WTC11 (cell line): ENCODE data around the gene PRRG2.

Experiments used
- CBFB ChIP-seq: sonication (generic); formaldehyde crosslinking; IDR thresholded peaks from 2 replicates; pipeline ENCODE4 v1.8.1; 2022; ENCODE audit warnings: mild to moderate bottlenecking, low read depth, missing genetic modification reagents
- GRHL2 ChIP-seq: fragments of 250-450 bp; sonication (Bioruptor Pico); IDR thresholded peaks from 2 replicates; pipeline ENCODE4 v1.8.0; 2022; ENCODE audit warnings: mild to moderate bottlenecking, moderate library complexity; ENCODE audit not compliant: insufficient replicate concordance, severe bottlenecking
- MAX ChIP-seq: sonication (generic); formaldehyde crosslinking; IDR thresholded peaks from 2 replicates; pipeline ENCODE4 v1.8.0; 2022; ENCODE audit warnings: mild to moderate bottlenecking, missing genetic modification reagents
- NFE2L1 ChIP-seq: sonication (generic); formaldehyde crosslinking; IDR thresholded peaks from 2 replicates; pipeline ENCODE4 v1.8.1; 2023; ENCODE audit warnings: missing genetic modification reagents
- TF ChIP-seq, protein P1 (sequence below): fragments of 200-600 bp; IDR thresholded peaks from 2 replicates; pipeline ENCODE4 v1.8.0; 2022; ENCODE audit warnings: antibody characterized with exemption

DNA sequence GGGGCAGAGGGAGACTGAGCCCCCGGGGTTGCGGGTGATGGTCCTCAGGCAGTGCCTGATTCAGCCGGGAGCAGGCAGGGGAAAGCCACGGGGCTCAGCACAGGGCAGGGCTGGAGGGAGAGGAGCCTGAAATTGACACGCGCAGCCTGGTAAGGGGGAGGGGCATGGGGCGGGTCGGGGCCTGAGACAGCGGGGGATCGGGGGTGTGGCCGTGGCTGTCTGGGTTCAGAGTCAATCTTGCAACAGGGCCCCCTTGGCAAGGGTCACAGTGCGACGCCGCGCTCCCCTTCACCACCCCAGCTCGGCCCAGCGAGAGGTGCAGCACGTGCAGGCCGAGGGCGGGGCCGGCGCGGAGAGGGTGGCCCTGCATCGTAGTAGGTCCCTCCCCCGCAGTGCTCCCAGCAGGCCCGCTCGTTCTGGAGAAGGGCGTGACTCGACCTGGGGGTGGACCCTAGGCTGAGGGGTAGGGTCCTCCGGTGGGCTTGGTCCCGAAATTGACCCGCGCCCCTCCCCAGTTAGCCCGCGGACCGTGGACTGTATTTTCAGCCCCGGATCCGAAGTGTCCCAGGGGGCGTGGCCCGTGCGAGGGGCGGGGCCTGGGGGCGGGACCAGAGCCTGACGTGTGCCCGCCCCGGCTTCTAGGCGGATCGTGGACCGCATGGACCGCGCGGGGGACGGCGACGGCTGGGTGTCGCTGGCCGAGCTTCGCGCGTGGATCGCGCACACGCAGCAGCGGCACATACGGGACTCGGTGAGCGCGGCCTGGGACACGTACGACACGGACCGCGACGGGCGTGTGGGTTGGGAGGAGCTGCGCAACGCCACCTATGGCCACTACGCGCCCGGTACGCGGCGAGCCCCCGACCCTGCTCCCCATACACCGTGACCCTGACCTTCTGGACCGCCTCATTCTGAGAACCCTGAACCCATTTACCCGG lies 47.3 kb upstream of the PRRG2 start:
- TF ChIP-seq, protein P1, sequence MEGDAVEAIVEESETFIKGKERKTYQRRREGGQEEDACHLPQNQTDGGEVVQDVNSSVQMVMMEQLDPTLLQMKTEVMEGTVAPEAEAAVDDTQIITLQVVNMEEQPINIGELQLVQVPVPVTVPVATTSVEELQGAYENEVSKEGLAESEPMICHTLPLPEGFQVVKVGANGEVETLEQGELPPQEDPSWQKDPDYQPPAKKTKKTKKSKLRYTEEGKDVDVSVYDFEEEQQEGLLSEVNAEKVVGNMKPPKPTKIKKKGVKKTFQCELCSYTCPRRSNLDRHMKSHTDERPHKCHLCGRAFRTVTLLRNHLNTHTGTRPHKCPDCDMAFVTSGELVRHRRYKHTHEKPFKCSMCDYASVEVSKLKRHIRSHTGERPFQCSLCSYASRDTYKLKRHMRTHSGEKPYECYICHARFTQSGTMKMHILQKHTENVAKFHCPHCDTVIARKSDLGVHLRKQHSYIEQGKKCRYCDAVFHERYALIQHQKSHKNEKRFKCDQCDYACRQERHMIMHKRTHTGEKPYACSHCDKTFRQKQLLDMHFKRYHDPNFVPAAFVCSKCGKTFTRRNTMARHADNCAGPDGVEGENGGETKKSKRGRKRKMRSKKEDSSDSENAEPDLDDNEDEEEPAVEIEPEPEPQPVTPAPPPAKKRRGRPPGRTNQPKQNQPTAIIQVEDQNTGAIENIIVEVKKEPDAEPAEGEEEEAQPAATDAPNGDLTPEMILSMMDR, result no peak
- TF ChIP-seq CBFB (no peak), NFE2L1 (no peak), MAX (CRISPR knock-in tag) (peak; percentile 71), GRHL2 (no peak)
